ENCODE data around the gene FAM219B. TPM values are rescaled to one million over a fixed set of nuclear protein-coding genes. Genes with fewer than 3 reads are reported as not detected.

FAM219B gene
- total and polyA plus RNA-seq, 10 of the 15 experiments (the other 5 are each of a cell fraction or from before 2014, with no cell fraction given): 7.6 to 53.2 (median 29.4) TPM

- TF ChIP-seq, protein P1, sequence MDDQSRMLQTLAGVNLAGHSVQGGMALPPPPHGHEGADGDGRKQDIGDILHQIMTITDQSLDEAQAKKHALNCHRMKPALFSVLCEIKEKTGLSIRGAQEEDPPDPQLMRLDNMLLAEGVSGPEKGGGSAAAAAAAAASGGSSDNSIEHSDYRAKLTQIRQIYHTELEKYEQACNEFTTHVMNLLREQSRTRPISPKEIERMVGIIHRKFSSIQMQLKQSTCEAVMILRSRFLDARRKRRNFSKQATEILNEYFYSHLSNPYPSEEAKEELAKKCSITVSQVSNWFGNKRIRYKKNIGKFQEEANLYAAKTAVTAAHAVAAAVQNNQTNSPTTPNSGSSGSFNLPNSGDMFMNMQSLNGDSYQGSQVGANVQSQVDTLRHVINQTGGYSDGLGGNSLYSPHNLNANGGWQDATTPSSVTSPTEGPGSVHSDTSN (IDR thresholded peaks at IDR 0.05; ENCODE audit: insufficient replicate concordance, low read depth, low read length): no peak
- TF ChIP-seq EGR1 (IDR thresholded peaks at IDR 0.05; ENCODE audit: borderline replicate concordance in 1 of 2, low read depth in 2 of 2, low read length in 2 of 2): no peak
- TF ChIP-seq, protein P2, sequence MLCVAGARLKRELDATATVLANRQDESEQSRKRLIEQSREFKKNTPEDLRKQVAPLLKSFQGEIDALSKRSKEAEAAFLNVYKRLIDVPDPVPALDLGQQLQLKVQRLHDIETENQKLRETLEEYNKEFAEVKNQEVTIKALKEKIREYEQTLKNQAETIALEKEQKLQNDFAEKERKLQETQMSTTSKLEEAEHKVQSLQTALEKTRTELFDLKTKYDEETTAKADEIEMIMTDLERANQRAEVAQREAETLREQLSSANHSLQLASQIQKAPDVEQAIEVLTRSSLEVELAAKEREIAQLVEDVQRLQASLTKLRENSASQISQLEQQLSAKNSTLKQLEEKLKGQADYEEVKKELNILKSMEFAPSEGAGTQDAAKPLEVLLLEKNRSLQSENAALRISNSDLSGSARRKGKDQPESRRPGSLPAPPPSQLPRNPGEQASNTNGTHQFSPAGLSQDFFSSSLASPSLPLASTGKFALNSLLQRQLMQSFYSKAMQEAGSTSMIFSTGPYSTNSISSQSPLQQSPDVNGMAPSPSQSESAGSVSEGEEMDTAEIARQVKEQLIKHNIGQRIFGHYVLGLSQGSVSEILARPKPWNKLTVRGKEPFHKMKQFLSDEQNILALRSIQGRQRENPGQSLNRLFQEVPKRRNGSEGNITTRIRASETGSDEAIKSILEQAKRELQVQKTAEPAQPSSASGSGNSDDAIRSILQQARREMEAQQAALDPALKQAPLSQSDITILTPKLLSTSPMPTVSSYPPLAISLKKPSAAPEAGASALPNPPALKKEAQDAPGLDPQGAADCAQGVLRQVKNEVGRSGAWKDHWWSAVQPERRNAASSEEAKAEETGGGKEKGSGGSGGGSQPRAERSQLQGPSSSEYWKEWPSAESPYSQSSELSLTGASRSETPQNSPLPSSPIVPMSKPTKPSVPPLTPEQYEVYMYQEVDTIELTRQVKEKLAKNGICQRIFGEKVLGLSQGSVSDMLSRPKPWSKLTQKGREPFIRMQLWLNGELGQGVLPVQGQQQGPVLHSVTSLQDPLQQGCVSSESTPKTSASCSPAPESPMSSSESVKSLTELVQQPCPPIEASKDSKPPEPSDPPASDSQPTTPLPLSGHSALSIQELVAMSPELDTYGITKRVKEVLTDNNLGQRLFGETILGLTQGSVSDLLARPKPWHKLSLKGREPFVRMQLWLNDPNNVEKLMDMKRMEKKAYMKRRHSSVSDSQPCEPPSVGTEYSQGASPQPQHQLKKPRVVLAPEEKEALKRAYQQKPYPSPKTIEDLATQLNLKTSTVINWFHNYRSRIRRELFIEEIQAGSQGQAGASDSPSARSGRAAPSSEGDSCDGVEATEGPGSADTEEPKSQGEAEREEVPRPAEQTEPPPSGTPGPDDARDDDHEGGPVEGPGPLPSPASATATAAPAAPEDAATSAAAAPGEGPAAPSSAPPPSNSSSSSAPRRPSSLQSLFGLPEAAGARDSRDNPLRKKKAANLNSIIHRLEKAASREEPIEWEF (IDR thresholded peaks at IDR 0.05; ENCODE audit: insufficient replicate concordance, low read depth, low read length): no peak
- no peak for TF ChIP-seq CBX3 (IDR thresholded peaks at IDR 0.05; ENCODE audit: borderline replicate concordance, low read depth)
- no peak for TF ChIP-seq POLR2AphosphoS2 (IDR thresholded peaks at IDR 0.05; ENCODE audit: low read depth, low read length)
Observed at GRCh38 chr15:74902295-74903075, 4.2 kb downstream of the FAM219B start (continued).

All from GM12878 (cell line).